Fibroblast of skin of right quadriceps (primary cell): ENCODE measurements around the gene ZDHHC8.

ENCODE experiments used
- DNase-seq: peaks from one replicate; pipeline ENCODE4 v3.0.0-alpha.2; 2013

ZDHHC8 gene

DNA sequence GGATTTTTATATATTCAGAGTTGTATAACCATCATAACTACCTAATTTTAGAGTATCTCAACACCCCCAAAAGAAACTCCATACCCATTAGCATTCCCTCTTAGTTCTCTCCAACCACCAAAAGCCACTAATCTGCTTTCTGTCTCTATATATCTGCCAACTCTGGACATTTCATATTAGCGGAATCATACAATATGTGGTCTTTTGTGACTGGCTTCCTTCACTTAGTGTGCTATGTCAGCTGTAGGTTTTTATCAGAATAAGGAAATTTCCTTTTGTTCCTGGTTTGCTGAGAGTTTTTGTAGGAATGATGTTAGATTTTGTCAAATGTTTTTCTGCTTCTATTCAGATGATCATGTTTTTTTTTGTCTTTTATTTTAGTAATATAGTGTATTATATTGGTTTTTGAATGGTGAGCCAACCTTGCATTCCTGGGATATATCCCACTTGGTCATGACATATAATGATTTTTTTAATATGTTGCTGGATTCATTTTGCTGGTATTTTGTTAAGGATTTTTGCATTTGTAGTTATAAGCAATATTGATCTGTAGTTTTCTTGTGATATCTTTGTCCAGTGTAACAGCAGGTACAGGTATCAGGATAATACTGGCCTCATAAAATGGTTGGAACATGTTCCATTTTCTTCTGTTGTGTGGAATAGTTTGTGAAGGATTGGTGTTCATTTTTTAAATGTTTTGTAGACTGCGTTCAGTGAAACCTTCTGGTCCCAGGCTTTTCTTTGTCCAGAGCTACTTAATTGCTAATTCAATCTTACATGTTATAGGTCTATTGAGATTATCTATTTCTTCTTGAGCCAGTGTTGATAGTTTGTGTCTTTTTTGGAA lies 34.8 kb upstream of the ZDHHC8 start:
- DNase-seq, result no peak

DNA sequence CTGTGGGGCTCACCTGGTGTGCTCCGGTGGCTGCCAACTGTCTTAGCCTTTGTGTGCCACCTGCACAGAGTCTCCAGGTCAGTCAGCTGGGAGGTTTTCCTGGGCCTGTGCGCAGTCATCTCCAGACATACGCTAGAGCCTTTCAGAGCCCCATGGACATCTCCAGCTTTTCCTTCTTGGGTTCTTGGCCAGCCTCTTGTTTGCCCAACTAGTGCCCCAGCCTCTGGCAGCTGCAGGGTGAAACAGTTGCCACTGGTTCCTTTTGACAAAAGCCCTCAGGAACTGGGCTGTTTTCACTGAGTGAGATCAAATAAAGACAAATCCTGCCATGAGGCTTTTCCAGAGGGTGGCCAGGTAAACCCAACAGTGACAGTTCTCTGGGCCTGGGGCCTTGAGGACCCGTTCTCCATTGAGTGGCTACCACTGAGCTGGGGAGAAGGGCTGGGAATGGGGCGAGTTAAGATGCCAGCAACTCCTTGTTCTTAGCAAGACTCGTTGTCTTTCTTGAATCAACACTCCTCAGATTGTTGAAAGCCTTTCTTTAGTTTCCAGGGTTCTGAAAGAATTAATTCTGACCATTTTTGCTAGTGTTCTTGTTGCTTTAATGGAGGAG lies 32.4 kb upstream of the ZDHHC8 start:
- DNase-seq, result no peak

DNA sequence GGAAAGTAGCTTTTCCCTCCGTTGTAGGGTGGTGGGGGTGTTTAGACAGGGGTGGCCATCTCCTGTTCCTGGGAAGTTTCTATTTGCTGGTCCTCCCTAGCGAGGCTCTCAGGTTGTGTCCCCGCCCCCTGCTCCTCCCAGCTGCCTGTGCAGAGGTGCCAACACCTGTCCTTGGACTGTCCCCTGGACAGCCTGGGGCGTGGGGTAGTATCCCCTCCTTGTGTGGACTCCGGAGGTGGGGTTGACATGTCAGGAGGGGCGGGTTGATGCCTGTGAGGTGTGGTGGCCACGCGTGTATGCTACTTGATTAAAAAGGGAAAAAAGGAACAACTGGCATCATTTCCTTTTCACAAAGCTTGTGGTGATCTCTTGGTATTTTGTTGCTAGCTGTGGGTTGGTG lies 30.0 kb upstream of the ZDHHC8 start:
- DNase-seq, result no peak

DNA sequence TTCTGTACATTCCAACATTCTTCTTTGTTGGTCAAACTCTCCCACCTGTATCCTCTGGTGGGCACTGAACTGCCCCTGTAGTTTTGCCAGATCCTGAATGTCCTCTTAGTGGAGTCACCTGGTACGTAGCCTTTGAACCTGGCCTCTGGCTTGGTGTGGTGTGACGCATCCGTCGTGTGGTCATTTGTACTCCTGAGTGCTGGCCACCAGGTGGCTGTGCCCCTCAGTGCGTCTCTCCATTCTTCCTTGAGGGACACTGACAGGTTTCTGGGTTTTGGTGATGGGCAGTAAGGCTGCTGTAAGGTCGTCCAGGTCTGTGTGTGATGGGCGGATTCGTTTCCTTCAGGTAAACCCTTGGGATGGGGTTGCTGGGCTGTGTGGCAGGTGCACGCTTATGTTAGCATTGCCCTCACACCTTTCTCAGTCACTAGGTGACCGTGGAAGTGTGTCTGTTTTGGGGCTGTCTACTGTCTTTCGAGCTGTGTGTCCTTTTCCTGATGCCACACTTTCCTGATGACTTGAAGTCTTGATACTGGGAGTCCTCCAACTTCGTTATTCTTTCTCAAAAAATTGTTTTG lies 29.3 kb upstream of the ZDHHC8 start:
- DNase-seq, result no peak

DNA sequence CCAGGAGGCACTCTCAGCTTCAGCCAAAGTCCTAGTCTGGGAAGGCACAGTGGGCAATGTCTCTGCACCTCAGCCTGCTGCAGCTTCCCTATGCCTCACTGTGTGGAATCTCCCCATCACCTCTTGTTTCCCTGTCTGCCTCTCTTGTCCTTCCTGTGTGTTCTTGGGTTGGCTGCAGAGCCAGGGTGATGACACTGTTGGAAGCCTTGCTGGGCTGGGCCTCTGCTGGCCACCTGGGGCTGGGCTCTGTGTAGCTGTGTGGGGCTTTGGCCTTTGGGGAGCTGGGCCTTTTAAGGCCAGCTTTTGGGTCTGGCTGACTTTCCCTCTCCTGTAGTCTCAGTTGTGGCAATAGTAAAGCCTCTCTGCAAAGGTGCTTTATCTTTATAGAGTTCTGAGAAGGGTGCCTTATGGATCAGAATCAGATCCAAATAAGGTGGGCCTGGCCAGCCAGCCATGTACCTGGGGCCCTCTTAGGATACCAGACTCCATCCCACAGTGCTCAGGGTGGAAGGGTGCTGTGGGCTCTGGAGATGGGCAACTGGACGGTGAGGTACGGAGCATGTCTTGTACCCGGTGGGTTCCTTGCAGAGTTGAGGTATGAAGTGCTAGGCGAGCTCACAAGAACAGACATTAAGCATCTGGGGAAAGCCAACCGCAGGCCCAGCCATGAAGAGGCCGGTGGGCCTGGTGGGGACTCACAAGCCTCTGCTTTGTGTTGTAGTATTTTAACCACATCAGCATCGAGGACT lies 26.0 kb upstream of the ZDHHC8 start:
- no peak for DNase-seq

DNA sequence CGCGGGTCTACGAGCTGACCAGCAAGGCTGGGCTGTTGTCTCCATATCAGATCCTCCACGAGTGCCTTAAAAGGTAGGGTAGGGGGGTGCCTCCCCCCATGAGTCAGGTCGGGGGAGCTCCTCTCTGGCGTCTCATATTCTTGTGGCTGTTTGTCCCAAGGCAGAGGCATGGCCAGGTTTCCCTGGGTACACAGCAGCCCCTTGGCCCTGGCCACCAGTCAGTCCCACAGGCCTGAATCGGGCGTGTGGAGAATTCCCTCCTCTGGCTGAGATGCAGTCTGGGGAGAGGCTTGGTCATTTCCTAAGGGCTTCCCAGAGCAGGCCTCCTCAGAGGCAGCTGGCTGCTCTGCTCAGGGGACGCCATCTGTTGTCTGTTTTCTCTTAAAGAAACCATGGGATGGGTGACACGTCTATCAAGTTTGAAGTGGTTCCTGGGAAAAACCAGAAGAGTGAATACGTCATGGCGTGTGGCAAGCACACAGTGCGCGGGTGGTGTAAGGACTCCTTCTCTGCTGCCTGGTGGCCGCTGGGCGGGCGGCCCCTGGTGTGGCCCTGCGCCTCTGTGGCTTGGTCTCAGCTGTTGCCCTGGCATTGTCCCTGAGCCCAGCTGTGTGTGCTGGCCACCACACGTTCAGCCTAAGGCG lies 25.3 kb upstream of the ZDHHC8 start:
- DNase-seq, result no peak

DNA sequence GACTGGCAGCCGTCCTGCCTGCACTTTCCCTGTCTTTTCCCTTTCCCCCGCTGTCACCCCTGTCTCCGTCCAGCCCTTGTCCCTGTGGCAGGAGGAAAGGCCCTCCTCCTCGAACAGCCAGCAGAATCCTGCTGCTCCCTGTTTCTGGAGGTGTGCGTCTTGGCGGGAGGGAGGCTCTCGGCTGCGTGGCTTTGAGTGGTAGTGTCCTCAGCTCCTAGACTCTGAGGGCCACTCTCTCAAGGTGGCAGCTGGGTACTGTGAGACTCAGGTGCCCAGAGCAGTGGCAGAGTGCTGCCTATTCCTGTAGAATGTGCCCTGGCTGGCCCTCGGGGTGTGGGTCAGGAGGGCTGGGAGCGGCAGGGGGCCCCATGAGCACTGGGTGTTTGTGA lies 24.8 kb upstream of the ZDHHC8 start:
- no peak for DNase-seq

DNA sequence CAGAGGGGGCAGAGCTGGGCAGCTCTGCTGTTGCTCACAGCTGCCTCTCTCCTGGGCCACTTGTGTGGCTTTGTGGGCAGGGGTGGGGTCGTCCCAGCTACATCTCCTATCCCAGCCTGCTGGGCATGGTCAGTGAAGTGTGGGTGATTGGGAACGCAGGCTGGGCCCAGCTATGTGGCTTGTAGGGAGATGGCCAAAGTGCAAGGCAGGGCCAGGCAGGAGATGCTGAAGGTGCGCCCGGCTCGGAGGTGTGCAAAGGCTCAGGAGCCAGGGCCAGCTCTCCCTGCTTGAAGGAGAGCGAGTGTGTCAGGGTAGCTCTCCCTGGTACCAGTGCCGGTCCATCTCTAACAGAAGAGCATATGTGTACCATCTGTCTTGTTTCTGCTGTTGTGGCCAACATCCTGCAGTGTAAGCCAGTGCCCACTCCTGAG lies 24.1 kb upstream of the ZDHHC8 start:
- no peak for DNase-seq

DNA sequence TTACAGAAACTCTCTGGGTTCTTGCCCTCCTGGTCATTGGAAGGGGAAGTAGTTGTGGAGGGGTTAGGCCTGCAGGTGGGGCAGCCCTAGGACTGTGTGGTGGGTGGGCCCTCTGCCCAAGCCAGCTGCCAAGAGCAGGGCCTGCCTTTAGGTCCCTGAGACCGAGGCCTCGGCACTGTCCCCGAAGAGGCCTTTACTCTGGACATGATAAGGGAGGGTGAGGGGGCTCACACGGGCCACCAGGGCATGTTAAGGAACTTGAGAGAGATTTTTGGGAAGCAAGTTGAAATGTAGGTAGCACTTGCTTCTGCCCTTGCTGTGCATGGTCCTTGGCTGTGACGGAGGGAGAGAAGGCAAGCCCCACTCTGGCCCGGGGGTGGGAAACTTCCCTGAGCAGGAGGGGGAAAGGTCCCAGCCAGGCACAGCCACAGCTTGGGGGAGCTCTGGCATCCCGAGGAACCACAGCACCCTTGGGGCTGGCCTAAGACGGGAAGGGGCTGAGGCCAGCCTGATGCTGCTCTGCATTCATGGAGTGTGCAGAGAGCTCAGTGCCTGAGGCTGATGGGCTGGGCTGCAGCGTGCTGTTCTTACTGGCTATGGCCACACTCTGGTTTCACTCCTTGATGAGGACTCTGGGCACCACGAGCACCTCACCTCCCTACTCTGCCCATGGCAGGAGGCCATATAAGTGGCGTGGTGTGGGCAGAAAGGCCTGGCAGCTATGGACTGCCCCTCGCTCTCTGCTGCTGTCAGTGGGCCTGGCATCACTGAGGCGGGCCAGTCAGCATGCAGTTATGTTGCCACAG lies 23.4 kb upstream of the ZDHHC8 start:
- no peak for DNase-seq

DNA sequence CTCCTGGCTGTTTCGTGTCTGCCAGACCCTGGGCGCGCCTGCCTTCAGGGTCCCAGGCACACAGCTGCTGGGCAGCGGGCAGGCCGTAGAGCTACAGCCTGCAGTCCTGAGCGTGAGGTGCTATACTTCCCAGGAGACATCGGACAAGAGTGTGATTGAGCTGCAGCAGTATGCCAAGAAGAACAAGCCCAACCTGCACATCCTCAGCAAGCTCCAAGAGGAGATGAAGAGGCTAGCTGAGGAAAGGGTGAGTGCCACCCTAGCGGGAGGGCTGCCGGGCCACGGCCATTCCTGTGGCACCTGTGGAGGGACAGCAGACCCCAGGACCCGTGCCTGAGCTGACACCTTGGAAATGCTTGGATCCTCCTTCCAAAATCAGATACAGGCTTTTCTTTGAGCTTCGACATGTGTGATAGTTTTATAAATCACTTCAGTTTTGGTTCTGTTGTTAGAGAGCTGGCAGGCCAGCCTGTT lies 22.8 kb upstream of the ZDHHC8 start:
- DNase-seq, result no peak

DNA sequence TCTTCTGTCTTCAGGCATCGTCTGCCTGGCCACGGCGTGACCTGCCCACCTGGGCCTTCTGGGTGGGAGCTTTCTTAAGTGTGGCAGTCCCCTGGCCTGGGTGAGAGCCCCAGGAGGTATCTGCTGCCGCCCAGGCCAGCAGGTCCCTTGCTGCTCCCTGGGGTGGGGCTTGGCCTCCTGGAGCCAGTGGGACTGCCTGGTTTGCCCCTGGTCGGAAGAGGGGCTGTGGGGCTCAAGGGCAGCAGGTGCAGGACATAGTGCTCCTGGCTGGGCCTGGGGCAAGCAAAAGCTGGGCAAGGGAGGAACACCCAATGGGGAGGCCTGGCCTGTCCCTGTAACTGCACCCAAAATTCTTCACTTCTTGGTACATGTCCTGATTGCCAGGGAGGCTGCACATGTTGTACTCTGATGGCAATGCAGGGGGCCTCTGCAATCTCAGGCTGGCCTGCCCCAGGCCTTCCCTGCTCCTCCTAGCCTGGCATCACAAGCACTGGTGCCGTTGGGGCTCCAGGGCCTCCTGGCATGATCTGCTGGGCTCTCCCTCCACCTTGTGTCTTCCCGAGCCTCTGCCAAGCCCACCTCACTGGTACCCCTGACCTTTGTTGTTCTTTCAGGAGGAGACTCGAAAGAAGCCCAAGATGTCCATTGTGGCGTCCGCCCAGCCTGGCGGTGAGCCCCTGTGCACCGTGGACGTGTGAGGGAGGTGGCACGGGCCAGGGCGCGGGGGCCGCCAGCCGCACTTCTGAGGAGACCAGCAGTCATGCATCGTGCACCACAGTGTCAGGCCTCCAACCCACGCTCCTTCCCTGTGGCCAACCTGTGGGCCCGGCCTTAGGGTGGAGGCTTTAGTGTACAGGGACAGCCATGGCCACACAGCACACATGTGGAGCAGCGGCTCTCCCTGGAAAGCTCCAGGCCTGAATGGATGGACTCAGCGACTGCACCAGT lies 21.9 kb upstream of the ZDHHC8 start:
- DNase-seq, result no peak

DNA sequence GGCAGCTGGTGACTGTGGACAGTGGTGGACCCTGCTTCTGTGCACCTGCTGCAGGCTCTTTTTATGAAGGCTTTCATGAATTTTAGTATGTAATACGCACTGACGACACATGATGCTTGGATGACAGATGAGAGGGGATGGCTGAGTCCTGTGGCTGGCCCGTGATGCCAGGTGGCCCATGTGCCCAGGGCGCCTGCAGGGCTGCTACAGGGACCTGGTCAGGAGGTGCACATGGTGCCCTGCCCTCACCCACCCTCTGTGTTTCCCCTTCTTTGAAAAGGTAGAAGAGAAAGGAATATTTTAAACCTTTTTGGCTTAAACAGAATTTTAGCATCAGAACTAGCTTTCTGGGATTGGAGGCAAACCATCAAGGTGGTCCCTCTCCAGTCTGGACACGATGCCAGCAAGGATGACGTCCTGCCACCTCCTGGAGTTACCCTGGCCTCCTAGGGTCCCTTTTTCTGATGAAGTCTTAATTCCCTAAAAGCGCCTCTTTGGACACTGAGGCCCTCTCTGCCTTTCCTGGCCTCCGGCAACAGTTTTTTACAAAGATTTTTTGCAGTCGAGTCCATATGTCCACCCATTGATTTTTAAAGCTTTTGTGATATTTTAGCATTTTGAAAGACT lies 21.1 kb upstream of the ZDHHC8 start:
- no peak for DNase-seq

DNA sequence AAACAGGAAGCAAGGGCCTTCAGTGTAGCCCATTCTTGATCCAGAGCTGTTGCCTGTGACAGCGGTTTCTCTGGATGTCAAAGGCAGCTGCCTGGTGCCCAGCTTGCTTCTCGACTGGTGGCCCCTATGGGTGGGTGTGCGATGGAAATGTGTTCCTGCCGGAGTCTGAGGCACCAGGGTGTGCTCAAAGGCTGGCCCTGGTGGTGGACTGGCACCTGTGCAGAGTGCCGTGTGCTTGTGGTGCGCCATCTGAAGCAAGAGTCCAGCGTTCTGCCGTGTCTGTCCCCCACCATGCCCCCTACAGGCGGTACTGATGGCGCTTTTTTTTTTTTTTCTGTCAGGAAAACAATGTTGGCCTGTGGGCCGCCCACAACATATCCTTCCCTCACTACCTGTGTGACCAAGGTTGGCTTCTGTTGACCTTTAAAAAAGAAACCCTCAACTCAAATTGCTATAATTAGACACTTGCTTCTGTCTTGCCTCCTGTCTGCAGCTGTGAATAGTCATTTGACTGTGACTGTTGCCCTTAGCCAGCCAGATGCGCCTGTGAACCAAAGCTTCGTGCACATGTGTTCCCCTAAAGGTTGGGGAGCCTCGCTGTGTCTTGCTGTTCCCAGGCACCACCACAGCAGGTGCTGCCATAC lies 20.4 kb upstream of the ZDHHC8 start:
- DNase-seq, result peak; percentile 20

DNA sequence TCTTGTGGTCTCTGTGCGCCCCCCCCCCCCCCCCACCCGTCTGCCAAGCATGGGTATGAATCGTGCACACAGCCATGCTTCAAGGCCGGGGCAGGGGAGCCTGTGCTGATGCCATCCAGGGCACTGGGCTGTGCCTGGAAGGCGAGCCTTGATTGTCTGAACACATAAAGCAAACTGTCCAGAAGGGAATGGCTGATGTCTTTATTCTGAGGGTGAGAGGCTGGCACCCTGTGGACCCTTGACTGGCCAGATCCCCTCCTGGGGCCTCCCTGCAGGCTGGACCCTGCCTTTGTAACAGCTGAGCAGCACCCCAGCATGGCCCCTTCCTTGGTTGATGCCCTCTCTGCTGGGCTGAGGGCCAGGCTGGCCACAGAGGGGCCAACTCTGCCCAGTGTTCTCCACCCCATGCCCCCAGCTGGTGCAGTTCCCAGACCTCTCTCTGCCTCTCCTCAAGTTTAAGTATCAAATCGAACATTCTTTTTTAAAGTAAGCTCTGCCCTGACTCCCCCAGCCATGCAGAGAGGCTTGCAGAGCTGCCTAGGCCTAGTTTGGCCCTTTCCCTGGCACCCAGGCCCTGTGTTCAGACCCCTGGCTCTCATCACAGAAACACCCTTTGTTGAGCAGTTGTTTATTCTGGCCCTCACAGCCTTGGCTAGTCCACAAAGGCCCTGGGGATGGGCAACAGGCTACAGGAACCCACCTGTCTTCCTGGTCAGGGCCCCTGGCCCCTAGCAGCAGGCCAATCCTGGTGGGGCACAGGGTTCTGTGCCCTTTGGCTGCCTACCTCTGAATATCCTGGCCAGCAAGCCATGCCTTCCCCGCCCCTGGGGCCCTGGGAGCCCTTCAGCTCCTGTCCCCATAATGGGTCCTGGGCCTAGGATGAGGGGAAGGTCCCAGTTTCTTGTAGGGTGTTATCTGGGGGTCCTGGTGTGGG lies 19.6 kb upstream of the ZDHHC8 start:
- DNase-seq, result no peak

DNA sequence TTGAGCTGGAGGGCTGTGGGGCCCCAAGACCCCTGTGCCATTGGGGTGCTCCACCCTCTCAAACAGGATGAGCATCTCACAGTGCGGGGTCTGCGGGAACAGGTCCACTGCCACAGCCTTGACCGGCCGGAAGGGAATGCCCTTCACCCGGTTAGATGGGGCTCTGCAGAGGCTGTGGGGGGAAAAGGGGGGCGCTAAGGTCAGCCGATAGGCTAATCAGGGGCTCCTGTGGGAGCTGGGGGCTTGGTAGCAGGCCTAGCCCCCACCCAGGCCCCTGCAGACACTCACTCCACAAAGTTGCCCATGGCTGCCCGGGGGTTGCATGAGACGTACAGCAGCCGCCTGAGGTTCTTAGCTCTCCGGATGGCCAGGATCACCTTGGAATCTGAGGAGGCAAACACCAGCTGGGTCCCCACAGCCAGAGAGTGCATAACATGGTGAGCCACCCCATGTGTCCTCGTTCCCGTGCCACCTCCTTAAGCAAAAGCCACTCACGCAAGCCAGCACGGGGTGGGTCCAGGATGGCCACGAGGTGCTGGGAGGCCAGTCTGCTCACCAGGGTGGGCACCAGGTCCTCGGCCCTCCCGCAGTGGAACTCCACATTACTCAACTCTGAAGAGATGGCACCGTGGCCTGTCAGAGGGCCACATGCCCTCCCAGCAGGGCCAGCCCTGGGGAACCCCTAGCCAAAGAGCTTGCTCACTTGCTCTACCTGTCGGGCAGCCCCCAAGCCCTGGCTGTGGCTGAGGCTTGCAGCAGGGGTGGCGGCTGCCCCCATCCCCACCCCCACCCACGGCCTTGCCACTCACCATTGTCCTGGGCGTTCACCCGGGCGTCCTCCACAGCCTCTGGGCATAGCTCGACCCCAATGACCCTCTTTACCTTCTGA lies 18.7 kb upstream of the ZDHHC8 start:
- DNase-seq, result no peak

DNA sequence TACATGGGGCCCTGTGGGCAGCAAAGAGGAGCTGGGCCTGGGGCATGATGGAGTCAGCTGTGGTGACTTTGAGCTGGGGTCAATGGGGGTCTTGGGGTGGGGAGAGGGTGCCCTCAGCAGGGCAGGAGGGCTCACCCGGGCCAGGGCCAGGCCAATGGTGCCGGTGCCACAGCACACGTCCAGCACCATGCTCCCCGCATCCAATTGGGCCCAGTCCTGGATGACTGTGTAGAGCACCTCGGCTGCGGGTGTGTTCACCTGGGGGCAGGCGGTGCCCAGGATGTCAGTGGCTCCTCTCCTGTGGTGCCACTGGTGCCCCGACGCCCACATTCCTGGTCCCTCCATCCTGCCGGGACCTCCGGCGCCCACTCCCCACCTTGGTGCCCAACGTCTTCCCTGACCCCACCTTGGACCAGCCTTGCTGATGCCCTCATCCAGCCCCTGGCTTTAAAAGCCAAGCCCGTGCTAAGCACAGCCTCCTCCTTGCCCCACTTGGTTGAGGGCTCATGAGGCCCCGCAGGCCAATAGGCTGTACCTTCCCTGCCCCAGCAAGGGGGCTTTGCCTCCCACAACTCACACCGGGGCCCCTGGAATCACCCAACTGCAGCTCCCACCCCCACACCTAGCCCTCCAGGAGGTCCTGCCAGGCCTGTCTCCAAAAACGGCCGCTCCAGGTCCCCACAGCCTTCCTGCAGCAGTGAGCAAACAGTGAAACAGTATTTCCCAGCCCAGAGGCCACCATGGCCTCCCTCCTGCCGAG lies 17.9 kb upstream of the ZDHHC8 start:
- DNase-seq, result no peak
